ENCODE measurements around the gene USH2A. TPM values are rescaled to one million over a fixed set of nuclear protein-coding genes. Genes with fewer than 3 reads are reported as not detected.

USH2A gene
- polyA plus RNA-seq, 2 of the 4 experiments (the other 2 are of a cell fraction): not detected

DNA sequence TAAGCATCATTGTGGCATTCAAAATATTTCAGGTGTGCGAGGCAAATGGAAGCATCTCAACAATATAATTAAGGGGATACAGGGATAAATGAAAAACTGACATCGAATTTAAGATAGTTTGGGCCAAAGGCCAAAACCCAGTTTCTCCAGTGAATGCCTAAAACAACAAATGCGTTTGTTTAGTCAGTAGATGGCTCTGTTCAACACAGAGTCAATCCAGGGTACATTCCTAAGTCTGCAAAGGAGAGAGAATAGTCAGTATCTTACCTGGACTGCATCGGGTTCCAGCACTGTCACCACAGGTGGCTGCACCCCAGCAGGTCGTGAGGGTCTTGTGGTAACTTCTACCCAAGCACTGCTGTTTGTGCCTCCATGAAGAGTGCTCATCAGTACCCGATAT is 535.1 kb downstream of the USH2A start:
- Histone ChIP-seq H3K4me3 (no peak overlapping the region), H3K4me2 (no peak overlapping the region), H3K27ac (no peak overlapping the region), H3K9me3 (no peaks in the 10 kb centered on the region), H3K4me1 (no peaks in the 10 kb centered on the region)
- FAIRE-seq (no peak), DNase-seq (ENCODE audit: low read depth in 1 of 2, low spot score in 1 of 2) (peak in 1 of 2 experiments; percentile 8), ATAC-seq (peak; percentile 57 to 59; a peak in 2 of 6 replicates)
- 10% methylated on average over 6 of the region's 6 CpGs for WGBS (ENCODE audit: missing lambda C conversion rate)
- ChIA-PET POLR2A (no interaction called here), CTCF (interaction anchor here (0.9 to 1.5 kb wide), 2 partner anchors 8 to 334 kb away, joined by 3 to 4 read pairs; no protein-coding TSS in a partner anchor)
- TF ChIP-seq RAD21 (conservative IDR thresholded peaks at IDR 0.05 in 1 of 2, IDR thresholded peaks at IDR 0.05 in 1 of 2): peak in 1 of 2 experiments; percentile 30; a peak in 1 of 5 replicates
- TF ChIP-seq, protein P1, sequence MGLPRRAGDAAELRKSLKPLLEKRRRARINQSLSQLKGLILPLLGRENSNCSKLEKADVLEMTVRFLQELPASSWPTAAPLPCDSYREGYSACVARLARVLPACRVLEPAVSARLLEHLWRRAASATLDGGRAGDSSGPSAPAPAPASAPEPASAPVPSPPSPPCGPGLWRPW (IDR thresholded peaks at IDR 0.05): no peak
- TF ChIP-seq EP300 (IDR thresholded peaks at IDR 0.05): no peak
- TF ChIP-seq, protein P2, sequence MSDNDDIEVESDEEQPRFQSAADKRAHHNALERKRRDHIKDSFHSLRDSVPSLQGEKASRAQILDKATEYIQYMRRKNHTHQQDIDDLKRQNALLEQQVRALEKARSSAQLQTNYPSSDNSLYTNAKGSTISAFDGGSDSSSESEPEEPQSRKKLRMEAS (IDR thresholded peaks at IDR 0.05): no peak
- no peak for TF ChIP-seq NFE2L2 (conservative IDR thresholded peaks at IDR 0.05; ENCODE audit: low read length)
- TF ChIP-seq, protein P3, sequence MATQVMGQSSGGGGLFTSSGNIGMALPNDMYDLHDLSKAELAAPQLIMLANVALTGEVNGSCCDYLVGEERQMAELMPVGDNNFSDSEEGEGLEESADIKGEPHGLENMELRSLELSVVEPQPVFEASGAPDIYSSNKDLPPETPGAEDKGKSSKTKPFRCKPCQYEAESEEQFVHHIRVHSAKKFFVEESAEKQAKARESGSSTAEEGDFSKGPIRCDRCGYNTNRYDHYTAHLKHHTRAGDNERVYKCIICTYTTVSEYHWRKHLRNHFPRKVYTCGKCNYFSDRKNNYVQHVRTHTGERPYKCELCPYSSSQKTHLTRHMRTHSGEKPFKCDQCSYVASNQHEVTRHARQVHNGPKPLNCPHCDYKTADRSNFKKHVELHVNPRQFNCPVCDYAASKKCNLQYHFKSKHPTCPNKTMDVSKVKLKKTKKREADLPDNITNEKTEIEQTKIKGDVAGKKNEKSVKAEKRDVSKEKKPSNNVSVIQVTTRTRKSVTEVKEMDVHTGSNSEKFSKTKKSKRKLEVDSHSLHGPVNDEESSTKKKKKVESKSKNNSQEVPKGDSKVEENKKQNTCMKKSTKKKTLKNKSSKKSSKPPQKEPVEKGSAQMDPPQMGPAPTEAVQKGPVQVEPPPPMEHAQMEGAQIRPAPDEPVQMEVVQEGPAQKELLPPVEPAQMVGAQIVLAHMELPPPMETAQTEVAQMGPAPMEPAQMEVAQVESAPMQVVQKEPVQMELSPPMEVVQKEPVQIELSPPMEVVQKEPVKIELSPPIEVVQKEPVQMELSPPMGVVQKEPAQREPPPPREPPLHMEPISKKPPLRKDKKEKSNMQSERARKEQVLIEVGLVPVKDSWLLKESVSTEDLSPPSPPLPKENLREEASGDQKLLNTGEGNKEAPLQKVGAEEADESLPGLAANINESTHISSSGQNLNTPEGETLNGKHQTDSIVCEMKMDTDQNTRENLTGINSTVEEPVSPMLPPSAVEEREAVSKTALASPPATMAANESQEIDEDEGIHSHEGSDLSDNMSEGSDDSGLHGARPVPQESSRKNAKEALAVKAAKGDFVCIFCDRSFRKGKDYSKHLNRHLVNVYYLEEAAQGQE (IDR thresholded peaks at IDR 0.05): no peak
- no peak for TF ChIP-seq ZC3H11A (IDR thresholded peaks at IDR 0.05)
- TF ChIP-seq, protein P4, sequence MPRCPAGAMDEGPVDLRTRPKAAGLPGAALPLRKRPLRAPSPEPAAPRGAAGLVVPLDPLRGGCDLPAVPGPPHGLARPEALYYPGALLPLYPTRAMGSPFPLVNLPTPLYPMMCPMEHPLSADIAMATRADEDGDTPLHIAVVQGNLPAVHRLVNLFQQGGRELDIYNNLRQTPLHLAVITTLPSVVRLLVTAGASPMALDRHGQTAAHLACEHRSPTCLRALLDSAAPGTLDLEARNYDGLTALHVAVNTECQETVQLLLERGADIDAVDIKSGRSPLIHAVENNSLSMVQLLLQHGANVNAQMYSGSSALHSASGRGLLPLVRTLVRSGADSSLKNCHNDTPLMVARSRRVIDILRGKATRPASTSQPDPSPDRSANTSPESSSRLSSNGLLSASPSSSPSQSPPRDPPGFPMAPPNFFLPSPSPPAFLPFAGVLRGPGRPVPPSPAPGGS (IDR thresholded peaks at IDR 0.05): no peak
- no peak for TF ChIP-seq TP53 (CRISPR knock-in tag; IDR thresholded peaks at IDR 0.05)
- TF ChIP-seq FOSB (CRISPR knock-in tag; IDR thresholded peaks at IDR 0.05): no peak
- TF ChIP-seq CTCF (IDR thresholded peaks at IDR 0.05): peak; percentile 13; the same call in 1 of the 3 replicates
- no peak for TF ChIP-seq CHD2 (IDR thresholded peaks at IDR 0.05; ENCODE audit: low read length, partially characterized antibody)
- TF ChIP-seq CBX2 (IDR thresholded peaks at IDR 0.05; ENCODE audit: borderline replicate concordance, low read depth): no peak
- no peak for TF ChIP-seq NPAS2 (CRISPR knock-in tag; IDR thresholded peaks at IDR 0.05; ENCODE audit: borderline replicate concordance)
- no peak for TF ChIP-seq USF2 (IDR thresholded peaks at IDR 0.05)
- TF ChIP-seq, protein P5, sequence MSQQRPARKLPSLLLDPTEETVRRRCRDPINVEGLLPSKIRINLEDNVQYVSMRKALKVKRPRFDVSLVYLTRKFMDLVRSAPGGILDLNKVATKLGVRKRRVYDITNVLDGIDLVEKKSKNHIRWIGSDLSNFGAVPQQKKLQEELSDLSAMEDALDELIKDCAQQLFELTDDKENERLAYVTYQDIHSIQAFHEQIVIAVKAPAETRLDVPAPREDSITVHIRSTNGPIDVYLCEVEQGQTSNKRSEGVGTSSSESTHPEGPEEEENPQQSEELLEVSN (IDR thresholded peaks at IDR 0.05; ENCODE audit: borderline replicate concordance, low read depth): no peak
- no peak for TF ChIP-seq SREBF2 (IDR thresholded peaks at IDR 0.05)
- TF ChIP-seq, protein P6, sequence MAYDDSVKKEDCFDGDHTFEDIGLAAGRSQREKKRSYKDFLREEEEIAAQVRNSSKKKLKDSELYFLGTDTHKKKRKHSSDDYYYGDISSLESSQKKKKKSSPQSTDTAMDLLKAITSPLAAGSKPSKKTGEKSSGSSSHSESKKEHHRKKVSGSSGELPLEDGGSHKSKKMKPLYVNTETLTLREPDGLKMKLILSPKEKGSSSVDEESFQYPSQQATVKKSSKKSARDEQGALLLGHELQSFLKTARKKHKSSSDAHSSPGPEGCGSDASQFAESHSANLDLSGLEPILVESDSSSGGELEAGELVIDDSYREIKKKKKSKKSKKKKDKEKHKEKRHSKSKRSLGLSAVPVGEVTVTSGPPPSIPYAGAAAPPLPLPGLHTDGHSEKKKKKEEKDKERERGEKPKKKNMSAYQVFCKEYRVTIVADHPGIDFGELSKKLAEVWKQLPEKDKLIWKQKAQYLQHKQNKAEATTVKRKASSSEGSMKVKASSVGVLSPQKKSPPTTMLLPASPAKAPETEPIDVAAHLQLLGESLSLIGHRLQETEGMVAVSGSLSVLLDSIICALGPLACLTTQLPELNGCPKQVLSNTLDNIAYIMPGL (CRISPR knock-in tag; IDR thresholded peaks at IDR 0.05; ENCODE audit: borderline replicate concordance): no peak
